ENCODE measurements around the gene DCTN2.
"Not testable (repeated sequence)": the region's sequence is repeated elsewhere in the genome, so short reads cannot be mapped to it uniquely, and the experiment has no call there.

Gene DCTN2

DNA sequence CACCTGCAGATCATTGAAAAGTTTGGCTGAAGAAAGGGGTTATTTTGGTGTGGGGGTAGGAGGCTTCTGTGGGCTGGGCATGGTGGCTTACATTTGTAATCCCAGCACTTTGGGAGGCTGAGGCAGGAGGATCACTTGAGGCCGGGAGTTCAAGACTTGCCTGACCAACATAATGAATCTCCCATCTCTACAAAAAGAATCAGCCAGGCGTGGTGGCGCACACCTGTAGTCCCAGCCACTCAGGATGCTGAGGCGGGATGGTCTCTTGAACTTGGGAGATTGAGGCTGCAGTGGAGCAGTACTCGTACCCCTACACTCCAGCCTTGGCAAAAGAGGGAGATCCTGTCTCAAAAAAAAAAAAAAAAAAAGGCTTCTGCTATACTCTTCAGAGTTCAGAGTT lies 33.7 kb downstream of the DCTN2 start:
- Histone ChIP-seq H3K4me1 (ENCODE audit: insufficient read depth, poor library complexity, severe bottlenecking) (peaks cover 10% of the 10 kb centered on the region), H3K27ac (ENCODE audit: poor library complexity, severe bottlenecking) (no peak overlapping the region), H3K27me3 (ENCODE audit: insufficient read depth, poor library complexity, severe bottlenecking) (no peaks in the 10 kb centered on the region), H3K36me3 (ENCODE audit: low read depth) (peaks cover 98% of the 10 kb centered on the region), H3K4me3 (ENCODE audit: severe bottlenecking) (no peak overlapping the region), H3K9me3 (ENCODE audit: severe bottlenecking) (no peaks in the 10 kb centered on the region)
- DNase-seq (ENCODE audit: low spot score) (no peak), ATAC-seq (ENCODE audit: low read depth) (no peak)
- TF ChIP-seq, protein P1, sequence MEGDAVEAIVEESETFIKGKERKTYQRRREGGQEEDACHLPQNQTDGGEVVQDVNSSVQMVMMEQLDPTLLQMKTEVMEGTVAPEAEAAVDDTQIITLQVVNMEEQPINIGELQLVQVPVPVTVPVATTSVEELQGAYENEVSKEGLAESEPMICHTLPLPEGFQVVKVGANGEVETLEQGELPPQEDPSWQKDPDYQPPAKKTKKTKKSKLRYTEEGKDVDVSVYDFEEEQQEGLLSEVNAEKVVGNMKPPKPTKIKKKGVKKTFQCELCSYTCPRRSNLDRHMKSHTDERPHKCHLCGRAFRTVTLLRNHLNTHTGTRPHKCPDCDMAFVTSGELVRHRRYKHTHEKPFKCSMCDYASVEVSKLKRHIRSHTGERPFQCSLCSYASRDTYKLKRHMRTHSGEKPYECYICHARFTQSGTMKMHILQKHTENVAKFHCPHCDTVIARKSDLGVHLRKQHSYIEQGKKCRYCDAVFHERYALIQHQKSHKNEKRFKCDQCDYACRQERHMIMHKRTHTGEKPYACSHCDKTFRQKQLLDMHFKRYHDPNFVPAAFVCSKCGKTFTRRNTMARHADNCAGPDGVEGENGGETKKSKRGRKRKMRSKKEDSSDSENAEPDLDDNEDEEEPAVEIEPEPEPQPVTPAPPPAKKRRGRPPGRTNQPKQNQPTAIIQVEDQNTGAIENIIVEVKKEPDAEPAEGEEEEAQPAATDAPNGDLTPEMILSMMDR (IDR thresholded peaks at IDR 0.05; ENCODE audit: poor library complexity, severe bottlenecking) = no peak

DNA sequence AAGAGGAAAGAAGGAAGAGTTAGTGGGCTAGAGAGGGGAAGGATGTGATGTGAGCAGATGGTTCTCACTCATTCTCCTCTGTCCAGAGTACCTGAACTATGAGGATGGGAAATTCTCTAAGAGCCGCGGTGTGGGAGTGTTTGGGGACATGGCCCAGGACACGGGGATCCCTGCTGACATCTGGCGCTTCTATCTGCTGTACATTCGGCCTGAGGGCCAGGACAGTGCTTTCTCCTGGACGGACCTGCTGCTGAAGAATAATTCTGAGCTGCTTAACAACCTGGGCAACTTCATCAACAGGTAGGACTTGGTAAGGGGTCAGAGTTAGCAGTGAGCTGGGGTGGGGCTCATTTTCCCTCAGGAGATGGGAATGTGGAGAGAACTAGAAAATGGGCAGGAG lies 34.3 kb downstream of the DCTN2 start:
- no peak overlapping the region for H3K27ac ChIP-seq (ENCODE audit: poor library complexity, severe bottlenecking)
- peaks cover 96% of the 10 kb centered on the region for H3K36me3 ChIP-seq (ENCODE audit: low read depth)
- H3K27me3 ChIP-seq (ENCODE audit: insufficient read depth, poor library complexity, severe bottlenecking) = no peaks in the 10 kb centered on the region
- ATAC-seq (ENCODE audit: low read depth) (no peak), DNase-seq (ENCODE audit: low spot score) (no peak)
- TF ChIP-seq, protein P1 (IDR thresholded peaks at IDR 0.05; ENCODE audit: poor library complexity, severe bottlenecking) = no peak
- H3K9me3 ChIP-seq (ENCODE audit: severe bottlenecking) = no peaks in the 10 kb centered on the region
- H3K4me3 ChIP-seq (ENCODE audit: severe bottlenecking) = no peak overlapping the region
- H3K4me1 ChIP-seq (ENCODE audit: insufficient read depth, poor library complexity, severe bottlenecking) = peaks cover 7% of the 10 kb centered on the region

DNA sequence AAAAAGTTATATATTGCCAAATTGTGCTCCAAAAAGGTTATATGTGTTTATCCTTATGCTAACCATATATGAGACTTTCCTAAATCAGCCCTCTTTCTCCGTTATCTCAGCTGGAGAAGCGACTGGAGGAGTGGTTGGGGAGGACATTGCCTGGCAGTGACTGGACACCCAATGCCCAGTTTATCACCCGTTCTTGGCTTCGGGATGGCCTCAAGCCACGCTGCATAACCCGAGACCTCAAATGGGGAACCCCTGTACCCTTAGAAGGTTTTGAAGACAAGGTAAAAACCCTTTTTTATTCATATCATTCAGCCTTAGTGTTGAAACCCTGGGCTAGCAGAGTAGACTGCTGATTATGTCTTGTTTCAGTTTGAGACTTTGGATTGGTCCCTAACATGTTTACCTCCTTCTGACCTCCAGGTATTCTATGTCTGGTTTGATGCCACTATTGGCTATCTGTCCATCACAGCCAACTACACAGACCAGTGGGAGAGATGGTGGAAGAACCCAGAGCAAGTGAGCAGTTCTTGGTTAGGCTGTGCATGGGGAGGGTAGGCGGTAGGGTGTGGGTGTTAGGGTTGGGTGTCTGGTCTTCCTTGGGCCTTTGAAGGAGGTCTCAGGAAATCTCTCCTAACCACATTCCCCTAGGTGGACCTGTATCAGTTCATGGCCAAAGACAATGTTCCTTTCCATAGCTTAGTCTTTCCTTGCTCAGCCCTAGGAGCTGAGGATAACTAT lies 35.2 kb downstream of the DCTN2 start:
- ATAC-seq (ENCODE audit: low read depth) = no peak
- no peaks in the 10 kb centered on the region for H3K9me3 ChIP-seq (ENCODE audit: severe bottlenecking)

DNA sequence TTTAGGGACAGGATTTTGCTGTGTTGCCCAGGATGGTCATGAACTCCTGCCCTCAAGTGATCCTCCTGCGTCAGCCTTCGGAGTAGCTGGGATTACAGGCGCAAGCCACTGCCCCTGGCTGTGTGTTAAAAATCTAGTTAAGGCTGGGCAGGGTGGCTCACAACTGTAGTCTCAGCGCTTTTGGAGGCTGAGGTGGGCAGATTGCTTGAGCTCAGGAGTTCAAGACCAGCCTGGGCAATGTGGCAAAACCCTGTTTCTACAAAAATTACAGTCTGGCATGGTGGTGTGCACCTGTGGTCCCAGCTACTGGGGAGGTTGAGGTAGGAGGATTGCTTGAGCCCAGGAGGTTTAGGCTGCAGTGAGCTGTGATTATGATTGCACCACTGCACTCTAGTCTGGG lies 35.8 kb downstream of the DCTN2 start:
- no peaks in the 10 kb centered on the region for H3K9me3 ChIP-seq (ENCODE audit: severe bottlenecking)
- TF ChIP-seq, protein P1 (IDR thresholded peaks at IDR 0.05; ENCODE audit: poor library complexity, severe bottlenecking) = no peak
- peaks cover 7% of the 10 kb centered on the region for H3K4me1 ChIP-seq (ENCODE audit: insufficient read depth, poor library complexity, severe bottlenecking)
- ATAC-seq (ENCODE audit: low read depth) (no peak), DNase-seq (ENCODE audit: low spot score) (no peak)
- no peak overlapping the region for H3K4me3 ChIP-seq (ENCODE audit: severe bottlenecking)
- no peaks in the 10 kb centered on the region for H3K27me3 ChIP-seq (ENCODE audit: insufficient read depth, poor library complexity, severe bottlenecking)
- no peak overlapping the region for H3K27ac ChIP-seq (ENCODE audit: poor library complexity, severe bottlenecking)
- peaks cover 87% of the 10 kb centered on the region for H3K36me3 ChIP-seq (ENCODE audit: low read depth)

More for the DNA sequence above, 35.2 kb downstream of the DCTN2 start:
- Histone ChIP-seq H3K36me3 (ENCODE audit: low read depth) (peaks cover 87% of the 10 kb centered on the region), H3K4me3 (ENCODE audit: severe bottlenecking) (no peak overlapping the region), H3K27ac (ENCODE audit: poor library complexity, severe bottlenecking) (no peak overlapping the region), H3K27me3 (ENCODE audit: insufficient read depth, poor library complexity, severe bottlenecking) (no peaks in the 10 kb centered on the region), H3K4me1 (ENCODE audit: insufficient read depth, poor library complexity, severe bottlenecking) (peaks cover 7% of the 10 kb centered on the region)
- TF ChIP-seq, protein P1 (IDR thresholded peaks at IDR 0.05; ENCODE audit: poor library complexity, severe bottlenecking) = no peak
- DNase-seq (ENCODE audit: low spot score) = no peak

DNA sequence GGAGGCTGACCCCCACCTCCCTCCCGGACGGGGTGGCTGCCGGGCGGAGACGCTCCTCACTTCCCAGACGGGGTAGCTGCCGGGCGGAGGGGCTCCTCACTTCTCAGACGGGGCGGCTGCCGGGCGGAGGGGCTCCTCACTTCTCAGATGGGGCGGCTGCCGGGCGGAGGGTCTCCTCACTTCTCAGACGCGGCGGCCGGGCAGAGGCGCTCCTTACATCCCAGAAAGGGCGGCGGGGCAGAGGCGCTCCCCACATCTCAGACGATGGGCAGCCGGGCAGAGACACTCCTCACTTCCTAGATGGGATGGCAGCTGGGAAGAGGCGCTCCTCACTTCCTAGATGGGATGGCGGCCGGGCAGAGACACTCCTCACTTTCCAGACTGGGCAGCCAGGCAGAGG lies 39.2 kb downstream of the DCTN2 start:
- not testable (repeated sequence) for H3K4me1 ChIP-seq (ENCODE audit: insufficient read depth, poor library complexity, severe bottlenecking); H3K4me3 ChIP-seq (ENCODE audit: severe bottlenecking); H3K27me3 ChIP-seq (ENCODE audit: insufficient read depth, poor library complexity, severe bottlenecking); H3K9me3 ChIP-seq (ENCODE audit: severe bottlenecking); ATAC-seq (ENCODE audit: low read depth); DNase-seq (ENCODE audit: low spot score); H3K27ac ChIP-seq (ENCODE audit: poor library complexity, severe bottlenecking)
- H3K36me3 ChIP-seq (ENCODE audit: low read depth) = peaks cover 87% of the 10 kb centered on the region

DNA sequence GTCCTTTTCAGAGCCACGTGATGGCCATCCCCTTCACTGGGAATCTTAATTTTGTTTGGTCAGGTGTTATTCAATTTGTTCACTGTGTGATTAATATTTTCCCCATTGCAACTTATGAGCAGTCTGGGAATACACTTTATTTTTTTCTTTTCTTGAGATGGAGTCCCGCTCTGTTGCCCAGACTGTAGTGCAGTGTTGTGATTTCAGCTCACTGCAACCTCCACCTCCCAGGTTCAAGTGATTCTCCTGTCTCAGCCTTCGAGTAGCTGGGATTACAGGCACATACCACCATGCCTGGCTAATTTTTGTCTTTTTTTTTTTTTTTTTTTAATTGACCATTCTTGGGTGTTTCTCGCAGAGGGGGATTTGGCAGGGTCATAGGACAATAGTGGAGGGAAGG lies 40.5 kb downstream of the DCTN2 start:
- H3K4me3 ChIP-seq (ENCODE audit: severe bottlenecking); ATAC-seq (ENCODE audit: low read depth); H3K4me1 ChIP-seq (ENCODE audit: insufficient read depth, poor library complexity, severe bottlenecking); H3K27ac ChIP-seq (ENCODE audit: poor library complexity, severe bottlenecking); H3K9me3 ChIP-seq (ENCODE audit: severe bottlenecking); DNase-seq (ENCODE audit: low spot score); H3K27me3 ChIP-seq (ENCODE audit: insufficient read depth, poor library complexity, severe bottlenecking): not testable (repeated sequence)
- H3K36me3 ChIP-seq (ENCODE audit: low read depth) = peaks cover 87% of the 10 kb centered on the region

DNA sequence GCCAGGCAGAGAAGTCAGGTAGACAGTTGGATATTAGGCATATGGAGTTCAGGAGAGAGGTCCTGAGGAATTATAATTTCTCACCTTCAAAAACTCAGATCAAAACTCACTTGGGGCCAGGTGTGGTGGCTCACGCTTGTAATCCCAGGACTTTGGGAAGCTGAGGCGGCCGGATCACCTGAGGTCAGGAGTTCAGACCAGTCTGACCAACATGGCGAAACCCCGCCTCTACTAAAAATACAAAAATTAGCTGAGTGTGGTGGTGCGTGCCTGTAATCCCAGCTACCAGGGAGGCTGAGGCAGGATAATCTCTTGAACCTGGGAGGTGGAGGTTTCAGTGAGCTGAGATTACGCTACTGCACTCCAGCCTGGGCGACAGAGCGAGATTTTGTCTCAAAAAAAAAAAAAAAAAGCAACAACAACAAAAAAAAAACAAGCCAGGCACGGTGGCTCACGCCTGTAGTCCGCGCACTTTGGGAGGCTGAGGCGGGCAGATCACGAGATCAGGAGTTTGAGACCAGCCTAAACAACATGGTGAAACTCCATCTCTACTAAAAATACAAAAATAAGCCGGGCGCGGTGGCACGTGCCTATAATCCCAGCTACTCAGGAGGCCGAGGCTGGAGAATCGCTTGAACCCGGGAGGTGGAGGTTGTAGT lies 44.6 kb downstream of the DCTN2 start:
- peaks cover 89% of the 10 kb centered on the region for H3K36me3 ChIP-seq (ENCODE audit: low read depth)
- H3K27ac ChIP-seq (ENCODE audit: poor library complexity, severe bottlenecking); H3K4me3 ChIP-seq (ENCODE audit: severe bottlenecking); DNase-seq (ENCODE audit: low spot score); H3K27me3 ChIP-seq (ENCODE audit: insufficient read depth, poor library complexity, severe bottlenecking); H3K9me3 ChIP-seq (ENCODE audit: severe bottlenecking); H3K4me1 ChIP-seq (ENCODE audit: insufficient read depth, poor library complexity, severe bottlenecking); ATAC-seq (ENCODE audit: low read depth): not testable (repeated sequence)
